Brain microvascular endothelial cell (primary cell): ENCODE data around the gene SEC61A1.

ENCODE experiments used
- DNase-seq: peaks from one replicate; pipeline ENCODE4 v3.0.0-alpha.2; 2020
- H3K27ac ChIP-seq: fragments of 250-450 bp; sonication (Bioruptor Pico); 2 replicates; pipeline ENCODE4 v1.5.1; 2020; ENCODE audit warnings: mild to moderate bottlenecking, moderate library complexity
- H3K27me3 ChIP-seq: fragments of 250-450 bp; sonication (Bioruptor Pico); replicated peaks from 2 replicates; pipeline ENCODE4 v1.5.1; 2020; ENCODE audit warnings: mild to moderate bottlenecking
- H3K36me3 ChIP-seq: fragments of 250-450 bp; sonication (Bioruptor Pico); replicated peaks from 2 replicates; pipeline ENCODE4 v1.5.1; 2020; ENCODE audit warnings: mild to moderate bottlenecking
- H3K4me3 ChIP-seq: 2 replicates; pipeline ENCODE4 v1.5.1; 2011; ENCODE audit warnings: low read depth, mild to moderate bottlenecking, control low read depth, low read length, moderate library complexity
- CTCF ChIP-seq: IDR thresholded peaks from 2 replicates; pipeline ENCODE4 v1.5.1; 2011; ENCODE audit warnings: low read depth, mild to moderate bottlenecking, moderate library complexity, low read length, control low read depth, inconsistent platforms; ENCODE audit errors: missing control alignments
- in situ Hi-C: cut with HindIII; loops from 2 replicates; pipeline ENCODE4 v1.10.0; 2017; ENCODE audit warnings: low sequenced_read_pairs, low pct_ligation_motif_present

The SEC61A1 gene

GRCh38 chr3:128011140-128011539 is 41.1 kb upstream of the SEC61A1 start:
- H3K4me3 ChIP-seq, result no peak overlapping the region
- no peaks in the 10 kb centered on the region for H3K27me3 ChIP-seq

GRCh38 chr3:128012050-128012449 is 40.2 kb upstream of the SEC61A1 start:
- Histone ChIP-seq H3K36me3 (no peaks in the 10 kb centered on the region), H3K4me3 (no peak overlapping the region), H3K27ac (no peak overlapping the region), H3K27me3 (no peaks in the 10 kb centered on the region)
- in situ Hi-C loops, result no loop called here
- no peak for TF ChIP-seq CTCF
- DNase-seq, result no peak

More at GRCh38 chr3:128011140-128011539, 41.1 kb upstream of the SEC61A1 start:
- DNase-seq, result peak; percentile 22
- Histone ChIP-seq H3K27ac (no peak overlapping the region), H3K36me3 (no peaks in the 10 kb centered on the region)
- peak; percentile 77 for TF ChIP-seq CTCF
- in situ Hi-C loops, result no loop called here

- no peak for TF ChIP-seq CTCF
- Histone ChIP-seq H3K36me3 (no peaks in the 10 kb centered on the region), H3K27ac (no peak overlapping the region), H3K4me3 (no peak overlapping the region), H3K27me3 (no peaks in the 10 kb centered on the region)
- in situ Hi-C loops, result no loop called here
- DNase-seq, result no peak
These were observed 37.7 kb upstream of the SEC61A1 start for GRCh38 chr3:128014548-128014947.

- Histone ChIP-seq H3K36me3 (no peaks in the 10 kb centered on the region), H3K27me3 (no peaks in the 10 kb centered on the region), H3K27ac (no peak overlapping the region), H3K4me3 (no peak overlapping the region)
- DNase-seq, result no peak
- no peak for TF ChIP-seq CTCF
- in situ Hi-C loops, result no loop called here
These were observed 35.7 kb upstream of the SEC61A1 start for GRCh38 chr3:128016502-128016901.

GRCh38 chr3:128021768-128022372 is 30.4 kb upstream of the SEC61A1 start:
- in situ Hi-C loops, result no loop called here
- Histone ChIP-seq H3K27me3 (peaks cover 4% of the 10 kb centered on the region), H3K27ac (no peak overlapping the region), H3K36me3 (no peaks in the 10 kb centered on the region), H3K4me3 (no peak overlapping the region)
- DNase-seq, result no peak
- no peak for TF ChIP-seq CTCF

GRCh38 chr3:128033102-128033501 is 19.1 kb upstream of the SEC61A1 start:
- in situ Hi-C loops, result no loop called here
- no peak for DNase-seq
- Histone ChIP-seq H3K27ac (no peak overlapping the region), H3K36me3 (no peaks in the 10 kb centered on the region), H3K27me3 (no peaks in the 10 kb centered on the region), H3K4me3 (no peak overlapping the region)
- TF ChIP-seq CTCF, result no peak
